HepG2 (cell line): ENCODE measurements around the gene CTRL. TPM values are rescaled to one million over a fixed set of nuclear protein-coding genes. Genes with fewer than 3 reads are reported as not detected.

Experiments used
- DMAP1 ChIP-seq: IDR thresholded peaks from 2 replicates; pipeline ENCODE4 v1.6.1; 2016
- ERF ChIP-seq: IDR thresholded peaks from 2 replicates; pipeline ENCODE4 v1.6.1; 2018; ENCODE audit warnings: missing biosample characterization, missing genetic modification reagents
- FOXK2 ChIP-seq: fragments of 450-650 bp; IDR thresholded peaks from 2 replicates; pipeline ENCODE4 v1.6.1; 2016
- IRX3 ChIP-seq: sonication (generic); formaldehyde crosslinking; IDR thresholded peaks from 2 replicates; pipeline ENCODE4 v1.8.1; 2023; ENCODE audit warnings: mild to moderate bottlenecking, low read depth, missing genetic modification reagents, borderline replicate concordance
- KDM1A ChIP-seq: IDR thresholded peaks from 2 replicates; pipeline ENCODE4 v1.6.1; 2016; ENCODE audit warnings: missing compliant biosample characterization
- KLF12 ChIP-seq: sonication (generic); formaldehyde crosslinking; IDR thresholded peaks from 2 replicates; pipeline ENCODE4 v1.4.0; 2020; ENCODE audit warnings: missing genetic modification reagents, borderline replicate concordance
- MBNL3 ChIP-seq: fragments of 250-450 bp; sonication (Bioruptor Pico); conservative IDR thresholded peaks from 2 replicates; pipeline ENCODE4 v1.8.0; 2022; ENCODE audit warnings: mild to moderate bottlenecking, inconsistent platforms
- MED13 ChIP-seq: sonication (generic); formaldehyde crosslinking; IDR thresholded peaks from 2 replicates; pipeline ENCODE4 v1.5.0; 2020; ENCODE audit warnings: missing genetic modification reagents
- PHF5A ChIP-seq: IDR thresholded peaks from one replicate; pipeline ENCODE4 v1.6.1; 2018; ENCODE audit warnings: low read depth, missing genetic modification reagents; ENCODE audit not compliant: unreplicated experiment
- TEAD2 ChIP-seq: sonication (generic); formaldehyde crosslinking; IDR thresholded peaks from 2 replicates; pipeline ENCODE4 v1.9.0; 2021; ENCODE audit warnings: missing genetic modification reagents
- TRIM24 ChIP-seq: sonication (generic); formaldehyde crosslinking; IDR thresholded peaks from 2 replicates; pipeline ENCODE4 v1.8.0; 2022; ENCODE audit warnings: mild to moderate bottlenecking, missing genetic modification reagents
- ZFP90 ChIP-seq: sonication (generic); formaldehyde crosslinking; IDR thresholded peaks from 2 replicates; pipeline ENCODE4 v1.8.0; 2022; ENCODE audit warnings: missing genetic modification reagents, mild to moderate bottlenecking, inconsistent platforms, borderline replicate concordance
- ZNF136 ChIP-seq: sonication (generic); formaldehyde crosslinking; IDR thresholded peaks from 2 replicates; pipeline ENCODE4 v1.8.1; 2022; ENCODE audit warnings: low read depth, mild to moderate bottlenecking, moderate library complexity, missing genetic modification reagents
- ZNF232 ChIP-seq: sonication (generic); formaldehyde crosslinking; IDR thresholded peaks from 2 replicates; pipeline ENCODE4 v1.4.0; 2020; ENCODE audit warnings: missing genetic modification reagents, borderline replicate concordance
- ZNF235 ChIP-seq: sonication (generic); formaldehyde crosslinking; IDR thresholded peaks from 2 replicates; pipeline ENCODE4 v1.8.1; 2023; ENCODE audit warnings: mild to moderate bottlenecking, missing genetic modification reagents, borderline replicate concordance
- polyA plus RNA-seq, 8 experiments: library from polyadenylated mRNA; depleted of rRNA in 3 of 8; stranded (reverse) in 7 of 8; unstranded in 1 of 8; fragments of >200 nt; fragmentation: Illumina TruSeq in 4 of 8; extraction: Trizol in 4 of 8; gene quantifications; 2 replicates each; pipeline versions ENCODE4 v1.2.1 to v1.2.3, GENCODE V29; 2011 to 2016; ENCODE audit warnings: low read depth in 4 of 8, missing spikeins in 1 of 8, mixed read lengths in 1 of 8; ENCODE audit not compliant: insufficient read depth in 1 of 8
- total RNA-seq, 5 experiments: library from RNA; depleted of rRNA; stranded (reverse); fragments of >200 nt; fragmentation: Illumina TruSeq; extraction: Trizol; gene quantifications; 2 replicates each; pipeline ENCODE4 v1.2.3, GENCODE V29; 2016; ENCODE audit warnings: low read depth in 1 of 5
- TF ChIP-seq, protein P1 (sequence below): sonication (generic); formaldehyde crosslinking; IDR thresholded peaks from 2 replicates; pipeline ENCODE4 v1.4.0; 2020; ENCODE audit warnings: mild to moderate bottlenecking, missing genetic modification reagents
- TF ChIP-seq, protein P2 (sequence below): sonication (generic); formaldehyde crosslinking; IDR thresholded peaks from 2 replicates; pipeline ENCODE4 v1.4.0; 2020; ENCODE audit warnings: mild to moderate bottlenecking, missing genetic modification reagents
- TF ChIP-seq, protein P3 (sequence below): sonication (generic); formaldehyde crosslinking; IDR thresholded peaks from 2 replicates; pipeline ENCODE4 v1.9.0; 2021; ENCODE audit warnings: missing genetic modification reagents, borderline replicate concordance
- TF ChIP-seq, protein P4 (sequence below): fragments of 450-650 bp; IDR thresholded peaks from 2 replicates; pipeline ENCODE4 v1.6.1; 2016

CTRL gene
- total and polyA plus RNA-seq, 2 of the 13 experiments (the other 11 are each of a cell fraction or from before 2014, with no cell fraction given) = 1.9 to 2.7 TPM

DNA sequence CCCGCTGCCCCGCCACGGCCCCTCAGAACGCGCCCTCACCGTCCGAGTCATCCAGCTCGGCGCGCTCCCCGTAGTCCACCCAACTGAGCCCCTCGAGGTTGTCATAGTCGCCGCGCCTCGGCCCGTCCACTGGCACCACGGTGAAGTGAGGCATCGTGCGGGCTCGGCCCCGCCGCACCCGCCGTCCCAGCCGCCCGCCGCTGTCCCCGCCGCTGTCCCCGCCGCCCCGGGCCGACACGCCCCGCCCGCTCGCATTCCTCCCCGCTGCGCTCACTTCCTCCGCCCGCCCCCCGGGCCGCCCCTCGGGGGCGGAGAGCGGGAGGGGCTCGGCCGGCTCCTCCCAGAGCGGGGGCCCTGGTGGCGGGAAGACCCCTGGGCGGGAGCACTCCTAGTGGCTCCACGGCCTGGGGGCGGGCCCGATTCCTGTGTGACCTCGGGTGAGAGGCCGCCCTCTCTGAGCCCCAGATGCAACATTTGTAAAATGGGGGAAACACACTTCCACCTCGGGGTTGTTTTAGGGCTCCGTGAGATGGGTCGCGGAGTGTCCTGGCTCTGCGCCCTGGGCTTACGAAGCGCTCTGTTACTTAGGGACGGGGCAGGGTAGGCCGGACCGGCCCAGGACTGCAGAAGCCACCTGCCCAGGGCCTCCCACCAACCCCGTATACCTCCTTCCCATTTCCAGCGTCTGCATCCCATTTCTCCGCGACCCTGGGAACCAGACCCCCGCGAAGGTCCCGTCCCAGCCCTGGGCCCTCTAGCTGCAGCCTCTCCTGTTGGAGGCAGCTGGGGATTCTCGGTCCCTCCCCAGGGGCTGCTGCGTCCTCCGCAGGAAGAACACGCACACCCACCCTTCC lies 37.0 kb upstream of the CTRL start, which contains the start of gene SLC12A4 (continued):
- TF ChIP-seq, protein P1, sequence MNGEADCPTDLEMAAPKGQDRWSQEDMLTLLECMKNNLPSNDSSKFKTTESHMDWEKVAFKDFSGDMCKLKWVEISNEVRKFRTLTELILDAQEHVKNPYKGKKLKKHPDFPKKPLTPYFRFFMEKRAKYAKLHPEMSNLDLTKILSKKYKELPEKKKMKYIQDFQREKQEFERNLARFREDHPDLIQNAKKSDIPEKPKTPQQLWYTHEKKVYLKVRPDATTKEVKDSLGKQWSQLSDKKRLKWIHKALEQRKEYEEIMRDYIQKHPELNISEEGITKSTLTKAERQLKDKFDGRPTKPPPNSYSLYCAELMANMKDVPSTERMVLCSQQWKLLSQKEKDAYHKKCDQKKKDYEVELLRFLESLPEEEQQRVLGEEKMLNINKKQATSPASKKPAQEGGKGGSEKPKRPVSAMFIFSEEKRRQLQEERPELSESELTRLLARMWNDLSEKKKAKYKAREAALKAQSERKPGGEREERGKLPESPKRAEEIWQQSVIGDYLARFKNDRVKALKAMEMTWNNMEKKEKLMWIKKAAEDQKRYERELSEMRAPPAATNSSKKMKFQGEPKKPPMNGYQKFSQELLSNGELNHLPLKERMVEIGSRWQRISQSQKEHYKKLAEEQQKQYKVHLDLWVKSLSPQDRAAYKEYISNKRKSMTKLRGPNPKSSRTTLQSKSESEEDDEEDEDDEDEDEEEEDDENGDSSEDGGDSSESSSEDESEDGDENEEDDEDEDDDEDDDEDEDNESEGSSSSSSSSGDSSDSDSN (CRISPR knock-in tag) = peak; percentile 35
- TF ChIP-seq PHF5A (CRISPR knock-in tag) (peak; percentile 69), MED13 (CRISPR knock-in tag) (peak; percentile 63), KLF12 (CRISPR knock-in tag) (peak; percentile 87; the same call in 1 of the 2 replicates), FOXK2 (no peak), DMAP1 (CRISPR knock-in tag) (0 out of 2 replicates have a peak, but pooled peaks have one; percentile 39), MBNL3 (CRISPR knock-in tag) (no peak), IRX3 (peak; percentile 47; the same call in 1 of the 2 replicates), KDM1A (CRISPR knock-in tag) (peak; percentile 97), TEAD2 (CRISPR knock-in tag) (no peak), ZNF235 (CRISPR knock-in tag) (peak; percentile 75; the same call in 1 of the 2 replicates), ERF (CRISPR knock-in tag) (peak; percentile 62; the same call in 1 of the 2 replicates), TRIM24 (CRISPR knock-in tag) (peak; percentile 43; the same call in 1 of the 2 replicates), ZFP90 (CRISPR knock-in tag) (0 out of 2 replicates have a peak, but pooled peaks have one; percentile 34), ZNF232 (CRISPR knock-in tag) (no peak; the same call in 1 of the 2 replicates), ZNF136 (no peak)
- TF ChIP-seq, protein P2, sequence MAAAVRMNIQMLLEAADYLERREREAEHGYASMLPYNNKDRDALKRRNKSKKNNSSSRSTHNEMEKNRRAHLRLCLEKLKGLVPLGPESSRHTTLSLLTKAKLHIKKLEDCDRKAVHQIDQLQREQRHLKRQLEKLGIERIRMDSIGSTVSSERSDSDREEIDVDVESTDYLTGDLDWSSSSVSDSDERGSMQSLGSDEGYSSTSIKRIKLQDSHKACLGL (CRISPR knock-in tag) = no peak
- TF ChIP-seq, protein P3, sequence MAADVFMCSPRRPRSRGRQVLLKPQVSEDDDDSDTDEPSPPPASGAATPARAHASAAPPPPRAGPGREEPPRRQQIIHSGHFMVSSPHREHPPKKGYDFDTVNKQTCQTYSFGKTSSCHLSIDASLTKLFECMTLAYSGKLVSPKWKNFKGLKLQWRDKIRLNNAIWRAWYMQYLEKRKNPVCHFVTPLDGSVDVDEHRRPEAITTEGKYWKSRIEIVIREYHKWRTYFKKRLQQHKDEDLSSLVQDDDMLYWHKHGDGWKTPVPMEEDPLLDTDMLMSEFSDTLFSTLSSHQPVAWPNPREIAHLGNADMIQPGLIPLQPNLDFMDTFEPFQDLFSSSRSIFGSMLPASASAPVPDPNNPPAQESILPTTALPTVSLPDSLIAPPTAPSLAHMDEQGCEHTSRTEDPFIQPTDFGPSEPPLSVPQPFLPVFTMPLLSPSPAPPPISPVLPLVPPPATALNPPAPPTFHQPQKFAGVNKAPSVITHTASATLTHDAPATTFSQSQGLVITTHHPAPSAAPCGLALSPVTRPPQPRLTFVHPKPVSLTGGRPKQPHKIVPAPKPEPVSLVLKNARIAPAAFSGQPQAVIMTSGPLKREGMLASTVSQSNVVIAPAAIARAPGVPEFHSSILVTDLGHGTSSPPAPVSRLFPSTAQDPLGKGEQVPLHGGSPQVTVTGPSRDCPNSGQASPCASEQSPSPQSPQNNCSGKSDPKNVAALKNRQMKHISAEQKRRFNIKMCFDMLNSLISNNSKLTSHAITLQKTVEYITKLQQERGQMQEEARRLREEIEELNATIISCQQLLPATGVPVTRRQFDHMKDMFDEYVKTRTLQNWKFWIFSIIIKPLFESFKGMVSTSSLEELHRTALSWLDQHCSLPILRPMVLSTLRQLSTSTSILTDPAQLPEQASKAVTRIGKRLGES = peak; percentile 65; the same call in 1 of the 2 replicates
- TF ChIP-seq, protein P4, sequence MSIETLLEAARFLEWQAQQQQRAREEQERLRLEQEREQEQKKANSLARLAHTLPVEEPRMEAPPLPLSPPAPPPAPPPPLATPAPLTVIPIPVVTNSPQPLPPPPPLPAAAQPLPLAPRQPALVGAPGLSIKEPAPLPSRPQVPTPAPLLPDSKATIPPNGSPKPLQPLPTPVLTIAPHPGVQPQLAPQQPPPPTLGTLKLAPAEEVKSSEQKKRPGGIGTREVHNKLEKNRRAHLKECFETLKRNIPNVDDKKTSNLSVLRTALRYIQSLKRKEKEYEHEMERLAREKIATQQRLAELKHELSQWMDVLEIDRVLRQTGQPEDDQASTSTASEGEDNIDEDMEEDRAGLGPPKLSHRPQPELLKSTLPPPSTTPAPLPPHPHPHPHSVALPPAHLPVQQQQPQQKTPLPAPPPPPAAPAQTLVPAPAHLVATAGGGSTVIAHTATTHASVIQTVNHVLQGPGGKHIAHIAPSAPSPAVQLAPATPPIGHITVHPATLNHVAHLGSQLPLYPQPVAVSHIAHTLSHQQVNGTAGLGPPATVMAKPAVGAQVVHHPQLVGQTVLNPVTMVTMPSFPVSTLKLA = no peak
